Activated B cell treated with CpG ODN at 0.5 μM for 24 hours (primary cell): Measurements from ENCODE around the gene SHPK. TPM values are rescaled to one million over a fixed set of nuclear protein-coding genes. Genes with fewer than 3 reads are reported as not detected.

Experiments used
- ATAC-seq: fragments of 200-7000 bp; cut with Tn5 transposase; one replicate; pipeline ENCODE4 v1.10.0; 2021; ENCODE audit warnings: low read depth, mild to moderate bottlenecking, moderate library complexity
- CTCF ChIA-PET: fragments of 350-600 bp; sonication (Branson Sonifier 250); formaldehyde crosslinking; loops from one replicate; lab custom pipeline; 2021; ENCODE audit warnings: antibody characterized with exemption; lab: Charles Lee
- POLR2A ChIA-PET: fragments of 350-600 bp; sonication (Branson Sonifier 250); formaldehyde crosslinking; loops from one replicate; lab custom pipeline; 2021; ENCODE audit warnings: antibody characterized with exemption; lab: Charles Lee
- DNase-seq: peaks from one replicate; pipeline ENCODE4 v3.0.0; 2022
- H3K27ac Mint-ChIP-seq: one replicate; pipeline ENCODE4 v1.8.0; 2020; ENCODE audit warnings: mixed read lengths
- H3K27me3 Mint-ChIP-seq: one replicate; pipeline ENCODE4 v1.8.0; 2021; ENCODE audit warnings: mixed read lengths
- H3K36me3 Mint-ChIP-seq: one replicate; pipeline ENCODE4 v1.8.0; 2021; ENCODE audit warnings: low read depth, mixed read lengths
- H3K4me1 Mint-ChIP-seq: one replicate; pipeline ENCODE4 v1.8.0; 2021; ENCODE audit warnings: mixed read lengths
- H3K4me3 Mint-ChIP-seq: one replicate; pipeline ENCODE4 v1.8.0; 2020; ENCODE audit warnings: mild to moderate bottlenecking, mixed read lengths
- H3K9me3 Mint-ChIP-seq: one replicate; pipeline ENCODE4 v1.8.0; 2020; ENCODE audit warnings: mixed read lengths
- intact Hi-C: fragments of 100-400 bp; cut with micrococcal nuclease; formaldehyde crosslinking; loops from one replicate; pipeline ENCODE4 v1.15.1; 2024
- total RNA-seq: library from RNA; stranded (reverse); gene quantifications from 2 replicates; pipeline ENCODE4 v1.2.3, GENCODE V29; 2022
- TF ChIP-seq, protein P1 (sequence below): fragments of 200-600 bp; IDR thresholded peaks from one replicate; pipeline ENCODE4 v1.8.0; 2022; ENCODE audit warnings: antibody characterized with exemption, mild to moderate bottlenecking

The SHPK gene
- total RNA-seq, 1 donor from 2014 or later = 9.5 TPM

DNA sequence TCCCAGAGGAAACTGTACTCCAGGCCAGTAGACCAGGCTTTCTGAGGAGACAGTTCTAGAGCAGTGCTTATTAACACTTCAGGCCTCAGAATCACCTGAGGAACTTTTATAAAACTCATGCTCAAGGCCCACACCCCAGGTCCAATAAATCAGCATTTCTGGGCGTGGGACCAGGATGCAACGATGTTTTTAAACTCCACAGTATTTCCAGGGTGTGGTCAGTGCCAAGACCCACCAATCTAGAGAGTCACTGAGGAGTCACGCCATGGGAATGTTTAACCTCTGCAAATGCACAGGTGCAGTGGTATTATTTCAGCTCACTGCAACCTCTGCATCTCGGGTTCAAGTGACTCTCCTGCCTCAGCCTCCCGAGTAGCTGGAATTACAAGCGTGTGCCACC lies 22.9 kb downstream of the SHPK start:
- no peak for ATAC-seq
- Mint-ChIP-seq H3K27me3 (no peaks in the 10 kb centered on the region), H3K4me3 (no peak overlapping the region), H3K4me1 (no peaks in the 10 kb centered on the region), H3K9me3 (peaks cover 4% of the 10 kb centered on the region), H3K27ac (no peak overlapping the region), H3K36me3 (peaks cover 66% of the 10 kb centered on the region)
- ChIA-PET POLR2A (no interaction called here), CTCF (no interaction called here)
- DNase-seq = no peak
- intact Hi-C loops = no loop called here
- TF ChIP-seq, protein P1, sequence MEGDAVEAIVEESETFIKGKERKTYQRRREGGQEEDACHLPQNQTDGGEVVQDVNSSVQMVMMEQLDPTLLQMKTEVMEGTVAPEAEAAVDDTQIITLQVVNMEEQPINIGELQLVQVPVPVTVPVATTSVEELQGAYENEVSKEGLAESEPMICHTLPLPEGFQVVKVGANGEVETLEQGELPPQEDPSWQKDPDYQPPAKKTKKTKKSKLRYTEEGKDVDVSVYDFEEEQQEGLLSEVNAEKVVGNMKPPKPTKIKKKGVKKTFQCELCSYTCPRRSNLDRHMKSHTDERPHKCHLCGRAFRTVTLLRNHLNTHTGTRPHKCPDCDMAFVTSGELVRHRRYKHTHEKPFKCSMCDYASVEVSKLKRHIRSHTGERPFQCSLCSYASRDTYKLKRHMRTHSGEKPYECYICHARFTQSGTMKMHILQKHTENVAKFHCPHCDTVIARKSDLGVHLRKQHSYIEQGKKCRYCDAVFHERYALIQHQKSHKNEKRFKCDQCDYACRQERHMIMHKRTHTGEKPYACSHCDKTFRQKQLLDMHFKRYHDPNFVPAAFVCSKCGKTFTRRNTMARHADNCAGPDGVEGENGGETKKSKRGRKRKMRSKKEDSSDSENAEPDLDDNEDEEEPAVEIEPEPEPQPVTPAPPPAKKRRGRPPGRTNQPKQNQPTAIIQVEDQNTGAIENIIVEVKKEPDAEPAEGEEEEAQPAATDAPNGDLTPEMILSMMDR = no peak

DNA sequence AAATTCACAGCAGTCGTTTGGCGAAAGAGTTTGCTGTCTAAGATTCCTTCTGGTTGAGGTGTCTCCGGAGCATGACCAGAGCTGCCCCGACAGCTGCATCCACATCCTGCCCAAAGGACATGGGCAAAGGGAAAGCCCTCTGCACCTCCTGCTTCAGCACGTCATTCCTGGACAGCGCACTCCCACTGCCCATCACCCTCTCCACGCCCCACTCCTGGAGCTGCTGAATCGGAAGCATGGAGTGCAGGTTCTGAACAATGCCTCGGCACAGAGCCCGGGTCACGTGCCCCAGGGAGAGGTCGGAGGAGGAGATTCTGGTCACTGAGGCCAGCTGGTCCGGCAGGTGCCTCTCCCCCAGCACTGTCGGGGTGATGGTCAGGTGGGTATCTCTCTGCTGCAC lies 25.5 kb downstream of the SHPK start:
- ATAC-seq (no peak), DNase-seq (no peak)
- CTCF ChIA-PET = no interaction called here
- H3K36me3 Mint-ChIP-seq = peaks cover 46% of the 10 kb centered on the region
- no peak overlapping the region for H3K4me3 Mint-ChIP-seq
- no peaks in the 10 kb centered on the region for H3K9me3 Mint-ChIP-seq
- TF ChIP-seq, protein P1 = no peak
- intact Hi-C loops = no loop called here
- no peaks in the 10 kb centered on the region for H3K27me3 Mint-ChIP-seq
- H3K27ac Mint-ChIP-seq = no peak overlapping the region
- POLR2A ChIA-PET = no interaction called here
- H3K4me1 Mint-ChIP-seq = no peaks in the 10 kb centered on the region

DNA sequence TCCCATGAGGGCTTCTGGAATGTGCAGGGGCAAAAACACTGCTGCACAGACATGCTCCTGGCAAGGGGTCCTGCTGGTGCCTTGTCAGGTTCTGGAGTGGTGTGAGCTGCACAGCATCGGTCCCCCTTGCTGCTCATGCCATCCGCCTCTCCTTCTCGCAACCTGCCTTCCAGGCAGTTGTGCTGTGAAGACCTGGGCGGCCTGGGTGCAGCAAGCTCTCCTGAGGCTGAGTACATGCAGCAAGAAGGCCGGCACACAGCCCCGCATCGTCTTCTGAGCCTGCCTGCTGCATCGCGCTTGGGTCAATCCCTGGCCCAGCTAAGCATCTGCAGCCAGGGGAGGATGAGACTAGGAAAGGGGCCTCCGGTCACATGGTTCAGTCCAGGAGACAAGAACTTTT lies 26.4 kb downstream of the SHPK start:
- TF ChIP-seq, protein P1 = no peak
- Mint-ChIP-seq H3K27me3 (no peaks in the 10 kb centered on the region), H3K9me3 (no peaks in the 10 kb centered on the region), H3K4me1 (no peaks in the 10 kb centered on the region), H3K4me3 (no peak overlapping the region), H3K36me3 (peaks cover 38% of the 10 kb centered on the region), H3K27ac (no peak overlapping the region)
- ATAC-seq = no peak
- ChIA-PET POLR2A (no interaction called here), CTCF (no interaction called here)
- no peak for DNase-seq
- intact Hi-C loops = no loop called here

DNA sequence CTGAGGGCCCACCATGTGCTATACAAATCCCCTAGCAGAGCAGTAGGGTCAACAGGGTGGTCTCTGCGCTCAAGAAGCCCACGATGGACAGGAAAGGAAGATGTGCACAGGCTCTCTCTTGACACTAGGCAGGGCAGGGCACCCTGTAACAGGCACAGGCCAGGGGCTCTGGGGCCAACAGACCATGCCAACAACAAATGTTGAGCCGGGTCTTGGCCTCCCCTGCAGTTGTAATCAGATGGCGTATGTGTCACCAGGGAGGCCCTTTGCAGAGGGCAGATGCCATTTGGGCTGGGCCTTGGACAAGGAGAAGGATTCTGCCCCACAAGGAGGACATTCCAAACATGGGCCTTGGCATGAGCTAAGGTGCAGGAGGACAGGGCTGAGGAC lies 32.2 kb downstream of the SHPK start:
- no peaks in the 10 kb centered on the region for H3K27me3 Mint-ChIP-seq
- TF ChIP-seq, protein P1 = no peak
- no peaks in the 10 kb centered on the region for H3K9me3 Mint-ChIP-seq
- CTCF ChIA-PET = interaction anchor here (1.5 to 3.4 kb wide), 2 partner anchors 134 to 224 kb away, joined by 4 to 13 read pairs; no protein-coding TSS in a partner anchor
- ATAC-seq (no peak), DNase-seq (no peak)
- intact Hi-C loops = loop anchor here (2.0 kb wide), 1 partner anchor 79 kb away; no protein-coding TSS in a partner anchor
- no peak overlapping the region for H3K27ac Mint-ChIP-seq
- peaks cover 4% of the 10 kb centered on the region for H3K4me1 Mint-ChIP-seq
- POLR2A ChIA-PET = no interaction called here
- peaks cover 10% of the 10 kb centered on the region for H3K36me3 Mint-ChIP-seq
- H3K4me3 Mint-ChIP-seq = no peak overlapping the region

DNA sequence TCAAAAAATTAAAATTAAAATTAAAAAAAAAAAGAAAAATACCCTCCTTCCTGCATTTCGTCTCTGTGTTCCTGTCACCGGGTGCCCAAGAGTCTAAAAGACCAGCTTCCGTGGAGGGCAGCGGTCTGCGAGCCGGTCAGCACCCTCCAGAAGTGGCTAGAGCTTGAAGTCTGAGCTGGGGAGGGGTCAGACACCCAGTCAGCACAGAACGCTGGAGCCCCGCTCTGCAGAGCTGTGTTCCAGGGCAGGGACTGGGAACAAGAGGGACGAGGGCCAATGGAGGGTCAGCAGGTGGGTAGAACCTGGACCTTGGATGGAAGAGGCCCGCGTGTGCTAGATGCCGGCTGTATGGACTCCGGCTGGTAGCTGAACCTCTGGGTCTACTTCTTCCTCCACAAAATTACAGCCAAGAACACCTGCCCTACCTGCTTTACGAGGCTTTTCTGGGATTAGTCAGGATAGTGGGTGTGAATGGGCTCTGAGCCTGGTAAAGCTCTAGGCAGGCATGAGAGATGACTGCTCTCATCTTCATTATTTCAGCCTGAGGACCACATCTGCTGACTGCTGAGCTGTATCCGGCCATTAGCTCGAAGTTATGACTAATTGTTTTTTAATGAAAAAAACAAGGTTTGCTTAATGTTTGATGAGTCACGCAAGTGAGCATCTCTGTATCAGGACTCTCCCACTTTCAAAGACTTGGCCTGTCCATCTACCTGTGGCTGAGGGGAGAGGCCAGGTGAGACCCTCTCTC lies 32.8 kb downstream of the SHPK start:
- TF ChIP-seq, protein P1 = no peak
- Mint-ChIP-seq H3K36me3 (peaks cover 5% of the 10 kb centered on the region), H3K4me1 (peaks cover 4% of the 10 kb centered on the region), H3K27me3 (no peaks in the 10 kb centered on the region), H3K9me3 (no peaks in the 10 kb centered on the region), H3K4me3 (no peak overlapping the region), H3K27ac (no peak overlapping the region)
- CTCF ChIA-PET = interaction anchor here (1.2 to 3.4 kb wide), 6 partner anchors 33 to 555 kb away, joined by 3 to 13 read pairs (median 6); partner anchors contain the start of genes CTNS and SHPK
- intact Hi-C loops = loop anchor here (2.0 kb wide), 1 partner anchor 80 kb away; no protein-coding TSS in a partner anchor
- POLR2A ChIA-PET = interaction anchor here (1.0 to 1.1 kb wide), 2 partner anchors 10 to 224 kb away, joined by 3 read pairs; no protein-coding TSS in a partner anchor
- no peak for DNase-seq
- no peak for ATAC-seq
